Left ventricle myocardium superior (tissue), 1 donor: ENCODE measurements around the gene HSF2BP. TPM values are rescaled to one million over a fixed set of nuclear protein-coding genes. Genes with fewer than 3 reads are reported as not detected.
"Not testable (repeated sequence)": the region's sequence is repeated elsewhere in the genome, so short reads cannot be mapped to it uniquely, and the experiment has no call there.

Source experiments
- ATAC-seq: fragments of 200-7000 bp; cut with Tn5 transposase; one replicate; pipeline ENCODE4 v1.9.1; 2020; ENCODE audit warnings: mild to moderate bottlenecking, moderate library complexity
- DNase-seq: peaks from one replicate; pipeline ENCODE4 v3.0.0-alpha.2; 2020
- intact Hi-C: fragments of 100-400 bp; cut with micrococcal nuclease; formaldehyde crosslinking; loops from one replicate; pipeline ENCODE4 v1.11.0; 2022
- microRNA-seq: library from miRNA; unstranded; fragments of <30 nt; microRNA quantifications from one replicate; pipeline ENCODE4 v1.2.0, GENCODE V29; 2020; ENCODE audit warnings: borderline number of aligned reads
- total RNA-seq: library from RNA; stranded (reverse); fragmentation: NEBNext Ultra II Directional; extraction: Animal tissue kit (Norgen Biotek cat#: 25700); gene quantifications from one replicate; pipeline ENCODE4 v1.2.1, GENCODE V29; 2021
- donor health status: DM: no; HTN: yes; CAD: no; lungs with severe emphysema.

Gene HSF2BP
- total RNA-seq, 1 donor from 2014 or later = not detected

DNA sequence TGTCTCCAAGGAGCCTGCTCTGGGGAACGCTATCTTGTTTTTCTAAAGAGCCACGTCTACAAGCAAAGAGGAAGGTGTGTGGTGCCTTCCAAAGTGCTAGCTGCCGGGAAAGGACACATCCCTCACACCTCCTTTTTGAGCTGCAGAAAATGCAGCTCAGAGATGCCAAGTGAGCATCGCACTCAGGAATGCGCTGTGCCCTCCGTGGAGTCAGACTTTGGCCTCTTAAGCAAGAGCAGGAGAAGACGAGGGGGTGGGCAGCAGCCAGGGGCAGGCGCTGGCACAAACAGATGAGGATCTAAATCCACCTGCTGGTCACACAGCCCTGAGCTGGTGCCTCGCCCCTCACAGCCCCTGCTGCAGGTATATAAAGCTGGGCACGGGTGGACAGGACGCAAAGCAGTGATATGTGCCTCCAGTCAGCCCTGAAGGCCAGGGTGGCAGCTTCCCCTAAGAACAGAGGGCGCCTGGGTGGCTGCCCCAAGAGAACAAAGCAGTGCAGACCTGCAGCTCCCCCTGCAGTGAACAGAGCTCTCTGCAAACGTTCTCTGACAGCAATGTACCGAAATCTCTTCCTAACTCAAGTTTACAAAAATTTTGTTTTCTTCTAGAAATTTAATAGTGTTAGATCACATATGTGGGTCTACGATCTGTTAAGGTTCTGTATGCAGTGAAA, 156.1 kb downstream of the HSF2BP start:
- intact Hi-C loops, DNase-seq: not testable (repeated sequence)
- ATAC-seq = peak; percentile 52

GRCh38 chr21:43502407-43503071, 156.7 kb downstream of the HSF2BP start:
- intact Hi-C loops, DNase-seq: not testable (repeated sequence)
- peak; percentile 85 for ATAC-seq

DNA sequence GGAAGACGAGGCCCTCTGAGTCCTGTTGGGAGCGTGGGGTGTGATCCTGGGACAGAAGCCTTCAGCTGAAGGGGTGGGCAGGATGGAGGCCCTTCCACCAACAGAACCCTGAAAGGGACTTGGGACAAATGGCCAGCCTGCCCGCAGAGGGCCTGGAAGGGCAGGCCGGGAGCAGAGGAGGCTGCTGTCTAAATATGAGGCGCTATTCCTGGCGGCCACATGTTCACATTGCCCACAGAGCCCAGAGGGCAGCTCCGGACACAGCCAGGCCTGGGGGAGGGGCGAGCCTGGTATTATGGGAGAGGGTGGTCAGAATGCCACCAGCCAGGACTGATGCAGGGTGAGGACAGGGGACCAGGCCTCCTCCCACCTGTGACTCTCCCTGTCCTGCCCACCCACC, 160.4 kb downstream of the HSF2BP start:
- ATAC-seq = peak; percentile 44
- intact Hi-C loops, DNase-seq: not testable (repeated sequence)

DNA sequence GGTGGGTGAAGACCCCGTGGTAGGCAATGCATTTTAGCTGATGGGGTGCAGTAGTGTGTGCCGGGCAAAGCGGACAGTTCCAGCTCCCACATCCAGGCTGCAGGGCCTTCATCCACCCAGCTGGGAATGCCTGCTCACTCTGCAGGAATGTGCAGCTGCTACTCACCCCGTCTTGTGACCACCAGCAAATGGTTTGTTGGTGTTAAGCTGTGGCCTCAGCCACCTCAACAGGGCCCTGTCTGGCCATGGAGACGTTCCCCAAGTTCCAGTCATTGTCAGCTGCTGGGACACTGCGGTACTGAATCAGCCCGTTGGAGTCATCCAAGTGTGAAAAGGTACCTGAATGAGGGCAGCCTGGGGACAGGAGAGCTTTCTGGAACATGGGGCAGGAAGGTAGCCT, 161.2 kb downstream of the HSF2BP start:
- DNase-seq, intact Hi-C loops: not testable (repeated sequence)
- ATAC-seq = peak; percentile 41

DNA sequence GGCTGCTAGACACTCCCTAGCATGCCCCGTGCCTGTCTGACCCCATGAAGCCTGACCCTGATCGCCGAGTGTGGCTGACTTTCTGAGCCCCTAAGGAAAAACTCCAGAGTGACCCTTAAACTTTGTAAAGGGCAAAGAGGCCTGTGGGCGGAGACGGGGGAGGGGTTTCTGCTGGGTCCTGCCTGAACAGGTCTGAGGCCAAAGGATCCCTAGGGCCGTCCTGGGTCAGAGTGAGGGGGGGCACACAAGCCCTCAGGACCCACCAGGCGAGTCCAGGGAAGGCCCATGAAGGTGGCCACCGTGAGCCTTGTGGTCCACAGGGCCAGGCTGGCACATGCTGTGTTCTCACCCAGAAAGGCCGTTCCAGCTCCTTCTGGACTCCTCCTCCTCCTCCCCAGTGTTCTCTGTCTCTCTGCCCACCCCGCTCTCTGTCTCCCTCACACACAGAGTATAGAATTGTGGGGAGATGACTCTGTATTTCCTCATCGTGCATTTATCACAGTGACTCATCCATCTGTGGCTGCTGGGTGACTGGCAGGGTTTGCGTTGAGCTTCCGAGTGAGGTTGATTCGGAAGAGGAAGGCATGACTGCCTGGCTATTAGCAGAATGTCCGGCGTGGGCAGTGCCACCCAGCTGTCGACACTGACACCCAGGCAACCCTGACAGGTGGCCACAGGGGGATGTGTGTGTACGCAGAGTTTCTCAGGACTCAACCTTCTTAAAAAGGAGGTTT, 164.8 kb downstream of the HSF2BP start:
- peak; percentile 35 for ATAC-seq
- intact Hi-C loops, DNase-seq: not testable (repeated sequence)

- DNase-seq, intact Hi-C loops, ATAC-seq: not testable (repeated sequence)
These were observed 165.8 kb downstream of the HSF2BP start for GRCh38 chr21:43493471-43493870.

GRCh38 chr21:43488235-43488634, 171.1 kb downstream of the HSF2BP start:
- intact Hi-C loops, ATAC-seq, DNase-seq: not testable (repeated sequence)

DNA sequence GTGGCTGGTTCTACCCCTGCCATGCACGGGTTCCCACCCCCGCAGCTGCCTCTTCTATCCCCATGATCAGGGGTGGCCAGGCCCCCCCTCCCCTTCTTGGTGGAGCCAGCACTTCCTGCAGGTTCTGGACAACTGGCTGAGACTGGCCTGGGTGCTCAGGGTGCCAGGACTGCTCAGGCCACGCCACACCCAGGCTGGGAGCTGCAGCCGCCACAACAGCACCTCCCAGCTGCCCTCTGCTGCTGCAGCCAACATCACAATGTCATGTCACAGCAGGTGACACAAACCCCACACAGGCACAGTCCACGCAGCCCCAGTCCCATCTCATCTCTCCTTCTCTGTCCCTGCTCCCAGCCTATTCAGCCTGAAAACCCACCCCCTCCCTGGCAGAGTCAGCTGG, 173.2 kb downstream of the HSF2BP start:
- intact Hi-C loops, DNase-seq, ATAC-seq: not testable (repeated sequence)

DNA sequence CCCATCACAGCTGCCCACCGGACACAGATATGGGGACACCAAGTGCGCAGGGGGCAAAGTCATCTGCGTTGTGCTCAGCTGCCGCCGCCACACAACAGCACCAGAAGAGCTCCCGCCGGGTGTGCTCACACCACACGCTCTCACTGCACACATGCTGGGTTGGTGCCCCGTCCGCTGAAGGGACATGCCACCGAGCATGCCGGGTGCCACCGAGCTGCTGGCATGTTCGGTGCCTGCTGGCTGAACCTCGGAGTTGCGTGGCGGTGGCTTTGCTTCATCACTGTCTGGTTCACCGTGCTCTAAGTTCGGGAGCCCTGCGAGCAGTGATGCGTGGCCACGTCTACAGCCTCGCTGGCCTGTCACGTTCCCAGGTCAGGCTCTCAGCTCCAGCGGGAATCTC, 174.3 kb downstream of the HSF2BP start:
- intact Hi-C loops, DNase-seq, ATAC-seq: not testable (repeated sequence)

DNA sequence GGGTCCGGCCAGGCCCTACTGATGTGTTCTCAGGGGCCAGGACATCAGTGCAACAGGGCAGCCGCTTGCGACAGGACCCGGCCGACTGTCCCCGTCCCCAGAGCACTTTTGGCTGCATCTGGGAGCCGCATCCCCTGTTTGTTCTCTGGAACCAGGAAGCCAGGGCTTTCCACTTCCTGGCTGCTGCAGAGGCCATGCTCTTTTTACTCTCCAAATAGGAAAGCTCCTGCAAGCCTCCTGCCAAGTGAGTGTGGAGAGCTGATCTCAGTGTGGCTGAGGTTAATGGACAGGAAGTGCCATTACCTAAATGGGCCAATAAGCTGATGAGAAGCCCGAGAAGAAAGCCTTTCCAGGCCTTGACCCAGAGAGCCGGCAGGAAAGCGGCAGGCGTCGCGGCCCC, 180.1 kb downstream of the HSF2BP start:
- peak; percentile 64 for ATAC-seq
- intact Hi-C loops = not testable (repeated sequence)

More for the DNA sequence above, 180.1 kb downstream of the HSF2BP start:
- DNase-seq = not testable (repeated sequence)

Small RNAs within 50 kb of the gene (microRNA-seq; reads per million reads assigned to microRNA genes)
- gene MIR6070 = not detected

Other genes with a start within 250 kb of the HSF2BP start
- gene SIK1, start 232.4 kb downstream of the HSF2BP start, total RNA-seq = 8.0 TPM
- gene RRP1B, start 72 bp upstream of the HSF2BP start, total RNA-seq = 9.9 TPM
- 117 TPM for gene PDXK, start 59.6 kb upstream of the HSF2BP start, total RNA-seq
- gene CSTB, start 116.8 kb upstream of the HSF2BP start, total RNA-seq = 37.6 TPM
- gene RRP1, start 130.1 kb upstream of the HSF2BP start, total RNA-seq = 13.5 TPM
- 97.6 TPM for gene AGPAT3, start 205.7 kb upstream of the HSF2BP start, total RNA-seq